Tibial nerve (tissue), 4 donors: ENCODE data around the gene BCL2A1. TPM values are rescaled to one million over a fixed set of nuclear protein-coding genes. Genes with fewer than 3 reads are reported as not detected.

Experiments used
- DNase-seq, 2 donors: peaks; one replicate each; pipeline ENCODE4 v3.0.0-alpha.2; 2019; ENCODE audit warnings: low spot score in 2 of 2
- H3K27ac ChIP-seq, 4 donors: fragments of 200-600 bp; sonication (generic) in 3 of 4; one replicate each; pipeline ENCODE4 v1.5.1; 2017 to 2019; ENCODE audit warnings: mild to moderate bottlenecking in 1 of 4
- H3K27me3 ChIP-seq, 2 donors: fragments of 200-600 bp; sonication (generic) in 1 of 2; one replicate each; pipeline versions ENCODE4 v1.5.1 to v1.6.0; 2017 to 2019
- H3K36me3 ChIP-seq, 3 donors: fragments of 200-600 bp; sonication (generic); one replicate each; pipeline ENCODE4 v1.5.1; 2018 to 2019
- H3K4me1 ChIP-seq, 4 donors: fragments of 200-600 bp; sonication (generic) in 3 of 4; one replicate each; pipeline ENCODE4 v1.5.1; 2017 to 2019
- H3K4me3 ChIP-seq, 4 donors: fragments of 200-600 bp; sonication (generic) in 3 of 4; one replicate each; pipeline ENCODE4 v1.5.1; 2017 to 2019; ENCODE audit warnings: mild to moderate bottlenecking in 1 of 4, moderate library complexity in 1 of 4
- H3K9me3 ChIP-seq, 4 donors: fragments of 200-600 bp; sonication (generic) in 3 of 4; one replicate each; pipeline ENCODE4 v1.5.1; 2017 to 2019
- EP300 ChIP-seq, 2 donors: sonication (generic); formaldehyde crosslinking; IDR thresholded peaks; one replicate each; pipeline ENCODE4 v1.6.1; 2017; ENCODE audit warnings: antibody characterized with exemption in 2 of 2, mild to moderate bottlenecking in 1 of 2
- POLR2A ChIP-seq, 2 donors: fragments of 450-650 bp; IDR thresholded peaks; one replicate each; pipeline ENCODE4 v1.6.1; 2017; ENCODE audit warnings: antibody characterized with exemption in 2 of 2, mild to moderate bottlenecking in 2 of 2, moderate library complexity in 2 of 2
- WGBS, 2 donors: methylation state at CpG; one replicate each; pipeline ENCODE4 v1.1.5; 2018; 5-methylcytosine and 5-hydroxymethylcytosine counted together
- total RNA-seq, 4 donors: library from RNA; depleted of rRNA; stranded (reverse); fragments of >200 nt; gene quantifications; one replicate each; pipeline ENCODE4 v1.1.0, GENCODE V29; 2016
- TF ChIP-seq, protein P1 (sequence below), 5 experiments: fragments of 200-600 bp in 3 of 5; fragments of 450-650 bp in 2 of 5; sonication (generic) in 3 of 5; IDR thresholded peaks; one replicate each; pipeline ENCODE4 v1.5.1; 2016 to 2019; ENCODE audit warnings: antibody characterized with exemption in 5 of 5, mild to moderate bottlenecking in 3 of 5, moderate library complexity in 2 of 5

The BCL2A1 gene
- total RNA-seq, 4 donors from 2014 or later, result 0.59 to 2.1 (median 1.3) TPM; not detected in 1

- no peak for TF ChIP-seq POLR2A (IDR thresholded peaks at IDR 0.05)
- TF ChIP-seq, protein P1, sequence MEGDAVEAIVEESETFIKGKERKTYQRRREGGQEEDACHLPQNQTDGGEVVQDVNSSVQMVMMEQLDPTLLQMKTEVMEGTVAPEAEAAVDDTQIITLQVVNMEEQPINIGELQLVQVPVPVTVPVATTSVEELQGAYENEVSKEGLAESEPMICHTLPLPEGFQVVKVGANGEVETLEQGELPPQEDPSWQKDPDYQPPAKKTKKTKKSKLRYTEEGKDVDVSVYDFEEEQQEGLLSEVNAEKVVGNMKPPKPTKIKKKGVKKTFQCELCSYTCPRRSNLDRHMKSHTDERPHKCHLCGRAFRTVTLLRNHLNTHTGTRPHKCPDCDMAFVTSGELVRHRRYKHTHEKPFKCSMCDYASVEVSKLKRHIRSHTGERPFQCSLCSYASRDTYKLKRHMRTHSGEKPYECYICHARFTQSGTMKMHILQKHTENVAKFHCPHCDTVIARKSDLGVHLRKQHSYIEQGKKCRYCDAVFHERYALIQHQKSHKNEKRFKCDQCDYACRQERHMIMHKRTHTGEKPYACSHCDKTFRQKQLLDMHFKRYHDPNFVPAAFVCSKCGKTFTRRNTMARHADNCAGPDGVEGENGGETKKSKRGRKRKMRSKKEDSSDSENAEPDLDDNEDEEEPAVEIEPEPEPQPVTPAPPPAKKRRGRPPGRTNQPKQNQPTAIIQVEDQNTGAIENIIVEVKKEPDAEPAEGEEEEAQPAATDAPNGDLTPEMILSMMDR (IDR thresholded peaks at IDR 0.05), result no peak
- no peak for TF ChIP-seq EP300 (IDR thresholded peaks at IDR 0.05)
- no peak for DNase-seq
- WGBS, 2 donors, result 77 to 91% methylated on average over 3 of the region's 3 CpGs
These were observed 17.6 kb upstream of the BCL2A1 start for GRCh38 chr15:79988448-79989117.

GRCh38 chr15:79987969-79988368, 17.0 kb upstream of the BCL2A1 start:
- no peaks in the 10 kb centered on the region for H3K27me3 ChIP-seq
- no peak overlapping the region for H3K27ac ChIP-seq
- H3K4me3 ChIP-seq, result no peak overlapping the region
- TF ChIP-seq EP300 (IDR thresholded peaks at IDR 0.05) (no peak), POLR2A (IDR thresholded peaks at IDR 0.05) (no peak)
- TF ChIP-seq, protein P1 (IDR thresholded peaks at IDR 0.05), result no peak
- WGBS, 2 donors, result 80 to 86% methylated on average over 3 of the region's 3 CpGs
- H3K36me3 ChIP-seq, result no peaks in the 10 kb centered on the region
- DNase-seq, result no peak
- H3K9me3 ChIP-seq, result no peaks in the 10 kb centered on the region
- H3K4me1 ChIP-seq, result no peaks in the 10 kb centered on the region

More at GRCh38 chr15:79988448-79989117, 17.6 kb upstream of the BCL2A1 start:
- Histone ChIP-seq H3K4me1 (no peaks in the 10 kb centered on the region), H3K9me3 (no peaks in the 10 kb centered on the region), H3K27ac (no peak overlapping the region), H3K27me3 (no peaks in the 10 kb centered on the region), H3K4me3 (no peak overlapping the region), H3K36me3 (no peaks in the 10 kb centered on the region)

GRCh38 chr15:79987569-79987955, 16.6 kb upstream of the BCL2A1 start:
- H3K4me3 ChIP-seq, result no peak overlapping the region
- H3K4me1 ChIP-seq, result no peaks in the 10 kb centered on the region
- H3K9me3 ChIP-seq, result no peaks in the 10 kb centered on the region
- no peaks in the 10 kb centered on the region for H3K36me3 ChIP-seq
- no peaks in the 10 kb centered on the region for H3K27me3 ChIP-seq
- DNase-seq, result no peak
- WGBS, 2 donors, result 79 to 81% methylated on average over 7 of the region's 7 CpGs
- no peak overlapping the region for H3K27ac ChIP-seq
- TF ChIP-seq, protein P1 (IDR thresholded peaks at IDR 0.05), result no peak
- TF ChIP-seq EP300 (IDR thresholded peaks at IDR 0.05) (no peak), POLR2A (IDR thresholded peaks at IDR 0.05) (no peak)

GRCh38 chr15:79981831-79982455, 10.9 kb upstream of the BCL2A1 start:
- no peaks in the 10 kb centered on the region for H3K36me3 ChIP-seq
- 58 to 61% methylated on average over 7 of the region's 7 CpGs for WGBS, 2 donors
- H3K4me3 ChIP-seq, result no peak overlapping the region
- no peak for DNase-seq
- peaks cover 0 to 20% (median 13%) of the 10 kb centered on the region in 4 donors for H3K4me1 ChIP-seq
- no peak overlapping the region for H3K27ac ChIP-seq
- no peaks in the 10 kb centered on the region for H3K27me3 ChIP-seq
- TF ChIP-seq, protein P1 (IDR thresholded peaks at IDR 0.05), result no peak
- TF ChIP-seq POLR2A (IDR thresholded peaks at IDR 0.05) (no peak), EP300 (IDR thresholded peaks at IDR 0.05) (no peak)
- H3K9me3 ChIP-seq, result no peaks in the 10 kb centered on the region
